Measurements from ENCODE around the gene GDF9. TPM values are rescaled to one million over a fixed set of nuclear protein-coding genes. Genes with fewer than 3 reads are reported as not detected.
A peak's percentile ranks its signal among the peaks of the same experiment; 100 is the strongest.

Gene GDF9
- total and polyA plus RNA-seq, 4 donors = 0.14 to 0.37 (median 0.26) TPM

GRCh38 chr5:132831095-132831860 is 35.0 kb downstream of the GDF9 start:
- WGBS, 2 donors = 87 to 94% methylated on average over 15 of the region's 15 CpGs
- DNase-seq (no peak), ATAC-seq (ENCODE audit: insufficient read depth, low FRiP score) (no peak)
- peak overlapping the region; percentile 69 for H3K4me3 ChIP-seq
- peak overlapping the region in 1 of 2 donors; percentile 91 for H3K27ac ChIP-seq (ENCODE audit: low read depth in 1 of 2, low read length in 1 of 2)
- no peak overlapping the region for H3K9ac ChIP-seq (ENCODE audit: insufficient read depth in 1 of 2, low read length in 2 of 2)
- H3K36me3 ChIP-seq (ENCODE audit: control insufficient read depth in 4 of 4, insufficient read depth in 4 of 4, low read length in 4 of 4) = no peaks in the 10 kb centered on the region
- peaks cover 0 to 13% (median 9%) of the 10 kb centered on the region in 3 donors for H3K27me3 ChIP-seq (ENCODE audit: control insufficient read depth in 3 of 3, insufficient read depth in 3 of 3, low read length in 2 of 3)
- TF ChIP-seq CTCF (IDR thresholded peaks at IDR 0.05; ENCODE audit: control extremely low read depth, extremely low read depth) = no peak
- H3K9me3 ChIP-seq (ENCODE audit: control insufficient read depth in 4 of 4, insufficient read depth in 3 of 4, low read length in 3 of 4) = peaks cover 0 to 2% (median 0%) of the 10 kb centered on the region in 4 donors
- peaks cover 0 to 6% (median 3%) of the 10 kb centered on the region in 5 donors for H3K4me1 ChIP-seq (ENCODE audit: control insufficient read depth in 5 of 5, insufficient read depth in 5 of 5, low read length in 5 of 5)

GRCh38 chr5:132830436-132831094 is 35.7 kb downstream of the GDF9 start, which contains the start of gene SHROOM1:
Gene SHROOM1, minus strand, starts transcription at chr5:132830647. Its CDS starts 4,507 bp downstream, at chr5:132826140.
- Histone ChIP-seq H3K9ac (ENCODE audit: insufficient read depth in 1 of 2, low read length in 2 of 2) (peak within 1 kb of the TSS in 1 of 2 donors; percentile 37), H3K27ac (ENCODE audit: low read depth in 1 of 2, low read length in 1 of 2) (peak within 1 kb of the TSS; percentile 80 to 91), H3K4me3 (peak within 1 kb of the TSS; percentile 69), H3K9me3 (ENCODE audit: control insufficient read depth in 4 of 4, insufficient read depth in 3 of 4, low read length in 3 of 4) (peaks cover 0 to 2% (median 0%) of the 10 kb centered on the region in 4 donors), H3K4me1 (ENCODE audit: control insufficient read depth in 5 of 5, insufficient read depth in 5 of 5, low read length in 5 of 5) (peaks cover 0 to 7% (median 6%) of the 10 kb centered on the region in 5 donors), H3K27me3 (ENCODE audit: control insufficient read depth in 3 of 3, insufficient read depth in 3 of 3, low read length in 2 of 3) (peaks cover 0 to 17% (median 11%) of the 10 kb centered on the region in 3 donors), H3K36me3 (ENCODE audit: control insufficient read depth in 4 of 4, insufficient read depth in 4 of 4, low read length in 4 of 4) (no peaks in the 10 kb centered on the region)
- WGBS, 2 donors = 4 to 12% methylated on average over 49 to 78 of the region's 78 CpGs
- peak in 1 of 3 donors; percentile 48 for DNase-seq
- ATAC-seq (ENCODE audit: insufficient read depth, low FRiP score) = peak; percentile 79
- TF ChIP-seq CTCF (IDR thresholded peaks at IDR 0.05; ENCODE audit: control extremely low read depth, extremely low read depth) = no peak

- peak; percentile 74 to 80 (median 79) for DNase-seq
- WGBS, 2 donors = 3 to 7% methylated on average over 37 to 75 of the region's 75 CpGs
- Histone ChIP-seq H3K27ac (ENCODE audit: low read depth in 1 of 2, low read length in 1 of 2) (peak overlapping the region; percentile 80 to 91), H3K9ac (ENCODE audit: insufficient read depth in 1 of 2, low read length in 2 of 2) (no peak overlapping the region), H3K4me3 (peak overlapping the region; percentile 69), H3K27me3 (ENCODE audit: control insufficient read depth in 3 of 3, insufficient read depth in 3 of 3, low read length in 2 of 3) (peaks cover 0 to 17% (median 11%) of the 10 kb centered on the region in 3 donors), H3K9me3 (ENCODE audit: control insufficient read depth in 4 of 4, insufficient read depth in 3 of 4, low read length in 3 of 4) (peaks cover 0 to 2% (median 0%) of the 10 kb centered on the region in 4 donors), H3K36me3 (ENCODE audit: control insufficient read depth in 4 of 4, insufficient read depth in 4 of 4, low read length in 4 of 4) (no peaks in the 10 kb centered on the region), H3K4me1 (ENCODE audit: control insufficient read depth in 5 of 5, insufficient read depth in 5 of 5, low read length in 5 of 5) (peaks cover 0 to 7% (median 6%) of the 10 kb centered on the region in 5 donors)
- ATAC-seq (ENCODE audit: insufficient read depth, low FRiP score) = peak; percentile 85
- peak; percentile 81 for TF ChIP-seq CTCF (IDR thresholded peaks at IDR 0.05; ENCODE audit: control extremely low read depth, extremely low read depth)
Observed at GRCh38 chr5:132829742-132830435, 36.4 kb downstream of the GDF9 start.

All from lung (tissue), 12 donors.